ENCODE measurements around the gene TRMT6. TPM values are rescaled to one million over a fixed set of nuclear protein-coding genes. Genes with fewer than 3 reads are reported as not detected.

TRMT6 gene
- total and polyA plus RNA-seq, 4 donors = 3.1 to 6.2 (median 4.0) TPM

DNA sequence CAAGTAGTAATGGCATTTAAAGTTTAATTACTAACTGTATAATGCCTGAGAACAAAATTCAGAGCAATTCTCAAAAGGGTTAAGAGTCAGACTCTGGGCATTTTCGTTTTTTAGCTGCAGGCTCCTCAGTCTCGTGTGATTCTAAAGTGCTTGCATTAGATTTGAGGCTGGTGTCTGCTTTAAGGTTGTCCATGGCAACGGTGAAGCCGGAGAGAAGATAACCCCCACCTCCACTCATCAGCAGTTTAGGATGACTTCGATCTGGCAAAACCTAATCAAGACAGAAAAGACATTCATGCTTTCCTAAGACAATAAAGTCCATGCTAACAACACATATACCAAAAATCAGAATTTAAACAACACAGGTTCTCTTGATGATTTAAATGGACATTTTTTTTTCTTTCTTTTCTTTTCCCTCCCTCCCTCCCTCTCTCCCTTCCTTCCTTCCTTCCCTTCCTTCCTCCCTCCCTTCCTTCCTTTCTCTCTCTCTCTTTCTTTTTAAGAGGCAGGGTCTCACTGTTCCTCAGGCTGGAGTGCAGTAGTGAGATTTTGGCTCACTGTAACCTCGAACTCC is 11.8 kb downstream of the TRMT6 start:
- DNase-seq (ENCODE audit: low spot score) = no peak

DNA sequence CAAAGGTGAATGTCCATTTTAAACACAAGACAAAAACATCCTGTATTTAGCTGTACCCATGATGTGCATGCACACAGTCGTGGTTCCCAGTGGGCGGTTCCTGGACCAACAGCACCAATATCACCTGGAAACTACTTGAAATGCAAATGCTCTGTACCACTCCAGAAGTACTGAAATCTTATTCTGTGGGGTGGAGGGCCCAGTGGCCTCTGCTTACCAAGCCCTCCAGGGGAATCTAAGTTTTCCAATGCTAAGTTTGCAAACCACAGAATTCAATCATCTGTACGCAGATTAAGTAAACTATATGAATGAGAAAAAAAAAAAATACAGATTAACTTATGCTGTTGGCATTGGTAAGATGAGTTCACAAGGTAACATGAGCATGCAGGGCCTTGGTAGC is 14.1 kb downstream of the TRMT6 start:
- peaks cover 3 to 30% (median 19%) of the 10 kb centered on the region in 4 donors for H3K36me3 ChIP-seq (ENCODE audit: control insufficient read depth in 4 of 4, insufficient read depth in 3 of 4, low read depth in 1 of 4, low read length in 3 of 4)
- no peaks in the 10 kb centered on the region for H3K9me3 ChIP-seq (ENCODE audit: control insufficient read depth in 4 of 4, low read length in 3 of 4)
- H3K4me3 ChIP-seq (ENCODE audit: low read depth in 1 of 3, low read length in 3 of 3) = no peak overlapping the region
- WGBS = 85% methylated on average over 3 of the region's 3 CpGs
- no peaks in the 10 kb centered on the region for H3K27me3 ChIP-seq (ENCODE audit: control insufficient read depth in 4 of 4, insufficient read depth in 4 of 4, low read length in 3 of 4)
- TF ChIP-seq, protein P1, sequence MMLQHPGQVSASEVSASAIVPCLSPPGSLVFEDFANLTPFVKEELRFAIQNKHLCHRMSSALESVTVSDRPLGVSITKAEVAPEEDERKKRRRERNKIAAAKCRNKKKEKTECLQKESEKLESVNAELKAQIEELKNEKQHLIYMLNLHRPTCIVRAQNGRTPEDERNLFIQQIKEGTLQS (IDR thresholded peaks at IDR 0.05) = no peak
- TF ChIP-seq JUND (IDR thresholded peaks at IDR 0.05) (no peak), SP1 (IDR thresholded peaks at IDR 0.05) (no peak)
- H3K9ac ChIP-seq (ENCODE audit: low read depth in 1 of 2, low read length in 2 of 2) = no peak overlapping the region
- H3K27ac ChIP-seq (ENCODE audit: low read depth in 1 of 2, low read length in 2 of 2) = no peak overlapping the region
- DNase-seq (ENCODE audit: low spot score) = no peak
- no peaks in the 10 kb centered on the region for H3K4me1 ChIP-seq (ENCODE audit: control insufficient read depth in 4 of 4, insufficient read depth in 4 of 4, low read length in 3 of 4)

More for the DNA sequence above, 11.8 kb downstream of the TRMT6 start:
- no peaks in the 10 kb centered on the region for H3K4me1 ChIP-seq (ENCODE audit: control insufficient read depth in 4 of 4, insufficient read depth in 4 of 4, low read length in 3 of 4)
- WGBS = 82% methylated on average over 6 of the region's 6 CpGs
- TF ChIP-seq FOXA1 (IDR thresholded peaks at IDR 0.05) = no peak
- TF ChIP-seq GABPA (IDR thresholded peaks at IDR 0.05 in 1 of 2, conservative IDR thresholded peaks at IDR 0.05 in 1 of 2) = no peak
- TF ChIP-seq TAF1 (conservative IDR thresholded peaks at IDR 0.05) = no peak
- TF ChIP-seq HNF4A (conservative IDR thresholded peaks at IDR 0.05) = no peak
- TF ChIP-seq, protein P1 (IDR thresholded peaks at IDR 0.05) = no peak
- no peak overlapping the region for H3K27ac ChIP-seq (ENCODE audit: low read depth in 1 of 2, low read length in 2 of 2)
- H3K27me3 ChIP-seq (ENCODE audit: control insufficient read depth in 4 of 4, insufficient read depth in 4 of 4, low read length in 3 of 4) = no peaks in the 10 kb centered on the region
- H3K36me3 ChIP-seq (ENCODE audit: control insufficient read depth in 4 of 4, insufficient read depth in 3 of 4, low read depth in 1 of 4, low read length in 3 of 4) = peaks cover 10 to 51% (median 41%) of the 10 kb centered on the region in 4 donors
- H3K9ac ChIP-seq (ENCODE audit: low read depth in 1 of 2, low read length in 2 of 2) = no peak overlapping the region
- no peaks in the 10 kb centered on the region for H3K9me3 ChIP-seq (ENCODE audit: control insufficient read depth in 4 of 4, low read length in 3 of 4)
- no peak overlapping the region for H3K4me3 ChIP-seq (ENCODE audit: low read depth in 1 of 3, low read length in 3 of 3)

DNA sequence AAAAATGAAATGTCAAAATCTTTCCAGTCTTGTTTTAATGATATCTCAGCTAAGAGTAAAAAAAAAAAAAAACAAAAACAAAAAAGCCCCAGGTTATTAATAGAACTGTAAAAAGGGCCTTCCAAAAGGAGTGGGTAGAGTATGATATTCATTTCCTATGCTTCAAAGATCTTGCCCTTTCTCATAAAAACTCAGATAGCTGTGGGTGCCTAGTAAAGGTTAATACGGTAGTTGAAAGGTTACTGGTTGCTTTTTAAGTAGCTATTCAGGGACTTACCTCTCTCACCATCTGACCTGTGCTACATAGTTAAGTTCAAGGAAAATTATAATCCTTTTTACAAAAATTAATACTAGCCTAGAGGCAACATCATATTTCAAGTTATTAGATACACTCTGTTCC is 14.9 kb downstream of the TRMT6 start:
- WGBS = 76% methylated on average over 1 of the region's 1 CpG
- Histone ChIP-seq H3K9ac (ENCODE audit: low read depth in 1 of 2, low read length in 2 of 2) (no peak overlapping the region), H3K36me3 (ENCODE audit: control insufficient read depth in 4 of 4, insufficient read depth in 3 of 4, low read depth in 1 of 4, low read length in 3 of 4) (peaks cover under 1 to 22% (median 15%) of the 10 kb centered on the region in 4 donors), H3K9me3 (ENCODE audit: control insufficient read depth in 4 of 4, low read length in 3 of 4) (no peaks in the 10 kb centered on the region), H3K27me3 (ENCODE audit: control insufficient read depth in 4 of 4, insufficient read depth in 4 of 4, low read length in 3 of 4) (no peaks in the 10 kb centered on the region), H3K4me1 (ENCODE audit: control insufficient read depth in 4 of 4, insufficient read depth in 4 of 4, low read length in 3 of 4) (no peaks in the 10 kb centered on the region), H3K4me3 (ENCODE audit: low read depth in 1 of 3, low read length in 3 of 3) (no peak overlapping the region), H3K27ac (ENCODE audit: low read depth in 1 of 2, low read length in 2 of 2) (no peak overlapping the region)
- no peak for DNase-seq (ENCODE audit: low spot score)
- no peak for TF ChIP-seq HNF4G (IDR thresholded peaks at IDR 0.05)
- TF ChIP-seq, protein P2, sequence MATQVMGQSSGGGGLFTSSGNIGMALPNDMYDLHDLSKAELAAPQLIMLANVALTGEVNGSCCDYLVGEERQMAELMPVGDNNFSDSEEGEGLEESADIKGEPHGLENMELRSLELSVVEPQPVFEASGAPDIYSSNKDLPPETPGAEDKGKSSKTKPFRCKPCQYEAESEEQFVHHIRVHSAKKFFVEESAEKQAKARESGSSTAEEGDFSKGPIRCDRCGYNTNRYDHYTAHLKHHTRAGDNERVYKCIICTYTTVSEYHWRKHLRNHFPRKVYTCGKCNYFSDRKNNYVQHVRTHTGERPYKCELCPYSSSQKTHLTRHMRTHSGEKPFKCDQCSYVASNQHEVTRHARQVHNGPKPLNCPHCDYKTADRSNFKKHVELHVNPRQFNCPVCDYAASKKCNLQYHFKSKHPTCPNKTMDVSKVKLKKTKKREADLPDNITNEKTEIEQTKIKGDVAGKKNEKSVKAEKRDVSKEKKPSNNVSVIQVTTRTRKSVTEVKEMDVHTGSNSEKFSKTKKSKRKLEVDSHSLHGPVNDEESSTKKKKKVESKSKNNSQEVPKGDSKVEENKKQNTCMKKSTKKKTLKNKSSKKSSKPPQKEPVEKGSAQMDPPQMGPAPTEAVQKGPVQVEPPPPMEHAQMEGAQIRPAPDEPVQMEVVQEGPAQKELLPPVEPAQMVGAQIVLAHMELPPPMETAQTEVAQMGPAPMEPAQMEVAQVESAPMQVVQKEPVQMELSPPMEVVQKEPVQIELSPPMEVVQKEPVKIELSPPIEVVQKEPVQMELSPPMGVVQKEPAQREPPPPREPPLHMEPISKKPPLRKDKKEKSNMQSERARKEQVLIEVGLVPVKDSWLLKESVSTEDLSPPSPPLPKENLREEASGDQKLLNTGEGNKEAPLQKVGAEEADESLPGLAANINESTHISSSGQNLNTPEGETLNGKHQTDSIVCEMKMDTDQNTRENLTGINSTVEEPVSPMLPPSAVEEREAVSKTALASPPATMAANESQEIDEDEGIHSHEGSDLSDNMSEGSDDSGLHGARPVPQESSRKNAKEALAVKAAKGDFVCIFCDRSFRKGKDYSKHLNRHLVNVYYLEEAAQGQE (IDR thresholded peaks at IDR 0.05) = no peak
